GM10266 (cell line): ENCODE measurements around the gene PREX1.

ENCODE experiments used
- DNase-seq: peaks from one replicate; pipeline ENCODE4 v3.0.0; 2012; ENCODE audit errors: extremely low spot score
- CTCF ChIP-seq: IDR thresholded peaks from 2 replicates; pipeline ENCODE4 v1.5.1; 2012; ENCODE audit warnings: mild to moderate bottlenecking, low read depth; ENCODE audit not compliant: control insufficient read depth, insufficient read depth; ENCODE audit errors: missing control alignments

Gene PREX1

GRCh38 chr20:48667481-48667880 is 160.3 kb downstream of the PREX1 start:
- no peak for DNase-seq
- TF ChIP-seq CTCF: no peak

- DNase-seq: no peak
- TF ChIP-seq CTCF: no peak
Observed at GRCh38 chr20:48665785-48666184, 162.0 kb downstream of the PREX1 start.

- TF ChIP-seq CTCF: no peak
- DNase-seq: no peak
Observed at GRCh38 chr20:48662711-48663110, 165.1 kb downstream of the PREX1 start.

GRCh38 chr20:48661575-48662455 is 166.0 kb downstream of the PREX1 start:
- DNase-seq: no peak
- TF ChIP-seq CTCF: no peak

GRCh38 chr20:48660788-48661187 is 167.0 kb downstream of the PREX1 start:
- DNase-seq: no peak
- TF ChIP-seq CTCF: no peak

- TF ChIP-seq CTCF: no peak
- DNase-seq: no peak
Observed at GRCh38 chr20:48659858-48660257, 167.9 kb downstream of the PREX1 start.

GRCh38 chr20:48658505-48658904 is 169.3 kb downstream of the PREX1 start:
- no peak for DNase-seq
- TF ChIP-seq CTCF: no peak
